CD14-positive monocyte (primary cell): ENCODE results near the gene MXRA8. TPM values are rescaled to one million over a fixed set of nuclear protein-coding genes. Genes with fewer than 3 reads are reported as not detected.

Experiments used
- DNase-seq, 3 donors: peaks; one replicate each; pipeline ENCODE4 v3.0.0-alpha.2; 2011 to 2022
- H2AFZ ChIP-seq: 2 replicates; pipeline ENCODE4 v1.6.0; 2012; ENCODE audit warnings: mild to moderate bottlenecking, low read depth, low read length, inconsistent platforms; ENCODE audit not compliant: insufficient read depth, poor library complexity, severe bottlenecking
- H3K27ac ChIP-seq, 2 donors: 1 replicate in 1 of 2; 2 replicates in 1 of 2; pipeline ENCODE4 v1.5.1; 2012 to 2013; ENCODE audit warnings: low read length in 2 of 2, control low read depth in 1 of 2, inconsistent platforms in 1 of 2, low read depth in 1 of 2, mild to moderate bottlenecking in 1 of 2
- H3K27me3 ChIP-seq, 2 donors: one replicate each; pipeline versions ENCODE4 v1.6.0 to v1.6.1; 2011 to 2013; ENCODE audit warnings: low read length in 2 of 2; ENCODE audit not compliant: control insufficient read depth in 2 of 2, insufficient read depth in 2 of 2
- H3K36me3 ChIP-seq, 2 donors: replicated peaks in 1 of 2; 1 replicate in 1 of 2; 2 replicates in 1 of 2; pipeline versions ENCODE4 v1.5.1 to v1.6.1; 2012 to 2013; ENCODE audit warnings: low read length in 2 of 2, control low read depth in 1 of 2, inconsistent platforms in 1 of 2, mild to moderate bottlenecking in 1 of 2; ENCODE audit not compliant: insufficient read depth in 2 of 2, control insufficient read depth in 1 of 2
- H3K4me1 ChIP-seq, 2 donors: 1 replicate in 1 of 2; 2 replicates in 1 of 2; pipeline versions ENCODE4 v1.5.1 to v1.6.1; 2012 to 2013; ENCODE audit warnings: low read length in 2 of 2, control low read depth in 1 of 2, inconsistent platforms in 1 of 2, mild to moderate bottlenecking in 1 of 2, moderate library complexity in 1 of 2; ENCODE audit not compliant: insufficient read depth in 2 of 2, control insufficient read depth in 1 of 2
- H3K4me2 ChIP-seq: replicated peaks from 2 replicates; pipeline ENCODE3; 2012; ENCODE audit warnings: low read length, moderate library complexity, mild to moderate bottlenecking; ENCODE audit not compliant: poor library complexity, severe bottlenecking; ENCODE audit errors: extremely low read depth
- H3K4me3 ChIP-seq, 3 experiments: fragments of 200-600 bp in 1 of 3; sonication (generic) in 1 of 3; replicated peaks in 1 of 3; 1 replicate in 2 of 3; 2 replicates in 1 of 3; pipeline ENCODE4 v1.5.1; 2011 to 2013; ENCODE audit warnings: low read length in 3 of 3, mild to moderate bottlenecking in 3 of 3, control low read depth in 2 of 3, low read depth in 2 of 3, inconsistent platforms in 1 of 3, moderate library complexity in 1 of 3
- H3K79me2 ChIP-seq: 2 replicates; pipeline ENCODE4 v1.6.0; 2012; ENCODE audit warnings: mild to moderate bottlenecking, control low read depth, inconsistent platforms, low read length, moderate library complexity; ENCODE audit not compliant: insufficient read depth
- H3K9ac ChIP-seq: 2 replicates; pipeline ENCODE4 v1.6.0; 2017; ENCODE audit warnings: low read length, mild to moderate bottlenecking; ENCODE audit not compliant: insufficient read depth, poor library complexity, severe bottlenecking
- H3K9me3 ChIP-seq, 2 donors: replicated peaks in 1 of 2; 1 replicate in 1 of 2; 2 replicates in 1 of 2; pipeline versions ENCODE4 v1.5.1 to v1.6.1; 2012 to 2013; ENCODE audit warnings: low read length in 2 of 2, control low read depth in 1 of 2; ENCODE audit not compliant: control insufficient read depth in 1 of 2, insufficient read depth in 1 of 2
- H4K20me1 ChIP-seq: 2 replicates; pipeline ENCODE4 v1.6.0; 2012; ENCODE audit warnings: mild to moderate bottlenecking, low read length, control low read depth, moderate library complexity; ENCODE audit not compliant: insufficient read depth
- H3K27ac Mint-ChIP-seq, 7 donors: one replicate each; pipeline ENCODE4 v1.8.0; 2020; ENCODE audit warnings: mild to moderate bottlenecking in 7 of 7, mixed read lengths in 7 of 7, moderate library complexity in 6 of 7, inconsistent platforms in 2 of 7
- H3K27me3 Mint-ChIP-seq, 3 donors: one replicate each; pipeline ENCODE4 v1.8.0; 2021 to 2022; ENCODE audit warnings: low read depth in 3 of 3, mild to moderate bottlenecking in 3 of 3, mixed read lengths in 3 of 3, moderate library complexity in 3 of 3, inconsistent platforms in 1 of 3
- H3K36me3 Mint-ChIP-seq, 2 donors: one replicate each; pipeline ENCODE4 v1.8.0; 2020; ENCODE audit warnings: mixed read lengths in 2 of 2, inconsistent platforms in 1 of 2, mild to moderate bottlenecking in 1 of 2
- H3K4me1 Mint-ChIP-seq: one replicate; pipeline ENCODE4 v1.8.0; 2020; ENCODE audit warnings: mild to moderate bottlenecking, mixed read lengths
- H3K4me3 Mint-ChIP-seq, 2 donors: one replicate each; pipeline ENCODE4 v1.8.0; 2020; ENCODE audit warnings: mild to moderate bottlenecking in 2 of 2, mixed read lengths in 2 of 2, moderate library complexity in 1 of 2
- H3K9me3 Mint-ChIP-seq, 7 donors: one replicate each; pipeline ENCODE4 v1.8.0; 2020 to 2022; ENCODE audit warnings: mixed read lengths in 7 of 7, mild to moderate bottlenecking in 6 of 7, moderate library complexity in 6 of 7, inconsistent platforms in 2 of 7
- CTCF ChIP-seq: fragments of 200-600 bp; IDR thresholded peaks from one replicate; pipeline ENCODE4 v1.8.0; 2022; ENCODE audit warnings: antibody characterized with exemption, mild to moderate bottlenecking
- WGBS: methylation state at CpG from one replicate; pipeline ENCODE4 v1.1.5; 2013; ENCODE audit warnings: missing lambda C conversion rate; ENCODE audit not compliant: insufficient coverage; 5-methylcytosine and 5-hydroxymethylcytosine counted together
- intact Hi-C, 2 donors: fragments of 100-400 bp; cut with micrococcal nuclease; formaldehyde crosslinking; loops; one replicate each; pipeline versions ENCODE4 v1.15.0 to v1.15.1; 2023
- polyA plus RNA-seq, 3 donors: library from polyadenylated mRNA; depleted of rRNA in 1 of 3; unstranded in 2 of 3; stranded (reverse) in 1 of 3; fragments of 300-500 nt in 2 of 3; fragments of >200 nt in 1 of 3; fragmentation: Illumina TruSeq in 2 of 3; gene quantifications; 1 replicate in 2 of 3; 2 replicates in 1 of 3; pipeline ENCODE4 v1.2.3, GENCODE V29; 2012 to 2021

MXRA8 gene
- polyA plus RNA-seq, 3 donors, result not detected

DNA sequence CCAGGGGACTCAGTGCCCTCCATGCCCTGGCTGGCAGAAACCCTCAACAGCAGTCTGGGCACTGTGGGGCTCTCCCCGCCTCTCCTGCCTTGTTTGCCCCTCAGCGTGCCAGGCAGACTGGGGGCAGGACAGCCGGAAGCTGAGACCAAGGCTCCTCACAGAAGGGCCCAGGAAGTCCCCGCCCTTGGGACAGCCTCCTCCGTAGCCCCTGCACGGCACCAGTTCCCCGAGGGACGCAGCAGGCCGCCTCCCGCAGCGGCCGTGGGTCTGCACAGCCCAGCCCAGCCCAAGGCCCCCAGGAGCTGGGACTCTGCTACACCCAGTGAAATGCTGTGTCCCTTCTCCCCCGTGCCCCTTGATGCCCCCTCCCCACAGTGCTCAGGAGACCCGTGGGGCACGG is 30.1 kb downstream of the MXRA8 start:
- TF ChIP-seq CTCF, result no peak
- H3K79me2 ChIP-seq, result peaks cover 29% of the 10 kb centered on the region
- H3K4me1 ChIP-seq, result peaks cover 18 to 20% of the 10 kb centered on the region in 2 donors
- no peak overlapping the region for H2AFZ ChIP-seq
- Mint-ChIP-seq H3K4me3 (no peak overlapping the region), H3K9me3 (peaks cover 0 to 3% (median 0%) of the 10 kb centered on the region in 7 donors), H3K27ac (no peak overlapping the region), H3K36me3 (peaks cover 4 to 19% of the 10 kb centered on the region in 2 donors), H3K27me3 (no peaks in the 10 kb centered on the region), H3K4me1 (peaks cover 16% of the 10 kb centered on the region)
- H3K27me3 ChIP-seq, result no peaks in the 10 kb centered on the region
- H3K9me3 ChIP-seq, result no peaks in the 10 kb centered on the region
- H4K20me1 ChIP-seq, result peaks cover 16% of the 10 kb centered on the region
- H3K4me2 ChIP-seq, result no peak overlapping the region
- WGBS, result 94% methylated on average over 15 of the region's 15 CpGs
- no peak for DNase-seq
- H3K36me3 ChIP-seq, result peaks cover 7 to 12% of the 10 kb centered on the region in 2 donors
- intact Hi-C loops, result no loop called here
- H3K27ac ChIP-seq, result no peak overlapping the region
- H3K4me3 ChIP-seq, result no peak overlapping the region
- no peak overlapping the region for H3K9ac ChIP-seq

GRCh38 chr1:1327291-1327690 is 31.1 kb downstream of the MXRA8 start:
- Histone ChIP-seq H3K9me3 (no peaks in the 10 kb centered on the region), H3K4me3 (no peak overlapping the region), H3K79me2 (peaks cover 36% of the 10 kb centered on the region), H3K4me2 (no peak overlapping the region), H3K36me3 (peaks cover 7 to 15% of the 10 kb centered on the region in 2 donors), H3K27ac (no peak overlapping the region), H2AFZ (no peak overlapping the region), H3K4me1 (peaks cover 22 to 24% of the 10 kb centered on the region in 2 donors), H4K20me1 (peaks cover 22% of the 10 kb centered on the region), H3K9ac (no peak overlapping the region), H3K27me3 (no peaks in the 10 kb centered on the region)
- H3K4me3 Mint-ChIP-seq, result no peak overlapping the region
- H3K27ac Mint-ChIP-seq, result peak overlapping the region in 1 of 7 donors; percentile 1
- DNase-seq, result no peak
- H3K9me3 Mint-ChIP-seq, result peaks cover 0 to 3% (median 0%) of the 10 kb centered on the region in 7 donors
- WGBS, result 95% methylated on average over 40 of the region's 40 CpGs
- no peak for TF ChIP-seq CTCF
- no peaks in the 10 kb centered on the region for H3K27me3 Mint-ChIP-seq
- H3K36me3 Mint-ChIP-seq, result peaks cover 4 to 19% of the 10 kb centered on the region in 2 donors
- H3K4me1 Mint-ChIP-seq, result peaks cover 21% of the 10 kb centered on the region
- intact Hi-C loops, result no loop called here
